GM15510 (cell line): ENCODE results near the gene GRK1.

Experiments
- POLR2A ChIP-seq: IDR thresholded peaks from 3 replicates; pipeline ENCODE4 v1.6.1; 2011; ENCODE audit warnings: borderline replicate concordance; ENCODE audit not compliant: insufficient read length; ENCODE audit errors: extremely low read depth

Gene GRK1

GRCh38 chr13:113766035-113766800 is 99.2 kb downstream of the GRK1 start:
- TF ChIP-seq POLR2A: no peak

DNA sequence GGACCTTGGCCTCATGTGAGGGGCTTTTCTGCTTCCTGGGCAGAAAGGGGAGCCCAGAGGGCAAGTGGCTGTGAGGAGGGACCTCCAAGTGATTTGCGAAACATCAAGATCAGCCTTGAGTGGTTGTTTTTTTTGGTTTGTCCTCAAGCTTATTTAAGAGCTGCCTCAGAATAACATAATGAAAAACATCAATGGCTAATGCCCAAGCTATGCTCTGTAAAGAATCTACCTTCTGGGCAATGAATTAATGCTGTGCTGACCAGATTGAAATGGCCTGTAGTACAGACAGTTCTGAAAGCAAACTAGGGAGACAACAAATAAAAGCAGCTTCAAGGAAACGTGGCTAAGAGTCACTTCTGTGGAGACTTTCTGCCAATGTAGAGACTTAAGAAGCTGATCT is 100.3 kb downstream of the GRK1 start:
- TF ChIP-seq POLR2A: no peak

- no peak for TF ChIP-seq POLR2A
Measured at GRCh38 chr13:113768018-113768905, 101.2 kb downstream of the GRK1 start.

- no peak for TF ChIP-seq POLR2A
Measured at GRCh38 chr13:113769106-113769505, 102.1 kb downstream of the GRK1 start.

GRCh38 chr13:113769881-113770280 is 102.9 kb downstream of the GRK1 start:
- no peak for TF ChIP-seq POLR2A

DNA sequence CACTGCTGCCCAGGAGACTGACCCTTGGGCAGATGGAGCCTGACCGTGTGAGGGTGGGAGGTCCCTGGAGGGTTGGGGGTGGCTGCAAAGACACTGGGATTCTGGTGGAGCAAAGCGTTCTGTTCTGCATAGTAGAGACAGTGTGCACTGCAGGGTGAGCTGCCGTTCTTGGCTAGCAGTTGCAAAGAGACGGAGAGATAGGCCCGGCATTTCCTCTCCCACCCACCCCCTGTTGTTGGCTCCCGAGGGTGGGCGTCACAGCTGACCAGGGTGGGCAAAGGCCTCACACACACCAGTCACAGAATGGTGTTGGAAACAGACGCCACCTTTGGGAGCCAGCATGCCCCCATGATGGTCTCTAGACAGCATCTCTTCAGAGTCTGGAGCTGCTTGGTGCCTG is 103.4 kb downstream of the GRK1 start:
- no peak for TF ChIP-seq POLR2A

- TF ChIP-seq POLR2A: no peak
Measured at GRCh38 chr13:113770937-113771336, 103.9 kb downstream of the GRK1 start.

DNA sequence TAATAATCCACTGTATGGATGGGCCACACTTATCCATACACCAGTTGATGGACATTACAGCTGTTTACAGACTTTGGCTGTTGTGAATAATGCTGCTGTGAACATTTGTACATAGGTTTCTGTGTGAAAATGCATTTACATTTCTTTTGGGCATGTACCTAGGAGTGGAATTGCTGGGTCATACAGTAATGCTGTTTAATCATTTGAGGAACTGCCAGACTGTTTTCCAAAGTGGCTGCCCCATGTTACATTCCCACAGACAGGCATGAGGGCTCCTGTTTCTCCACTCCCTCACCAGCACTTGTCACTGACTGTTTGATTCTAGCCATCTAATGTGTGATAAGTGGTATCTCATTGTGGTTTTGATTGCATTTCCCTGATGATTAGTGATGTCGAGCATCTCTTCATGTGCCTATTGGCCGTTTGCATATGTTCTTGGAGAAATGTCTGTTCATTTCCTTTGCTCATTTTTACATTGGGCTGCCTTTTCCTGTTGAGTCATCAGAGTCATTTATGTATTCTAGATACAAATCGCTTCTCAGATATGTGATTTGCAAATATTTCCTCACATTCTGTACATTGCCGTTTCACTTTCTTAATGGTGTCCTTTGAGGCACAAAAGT is 104.8 kb downstream of the GRK1 start:
- no peak for TF ChIP-seq POLR2A

- no peak for TF ChIP-seq POLR2A
Measured at GRCh38 chr13:113774177-113775107, 107.4 kb downstream of the GRK1 start.

DNA sequence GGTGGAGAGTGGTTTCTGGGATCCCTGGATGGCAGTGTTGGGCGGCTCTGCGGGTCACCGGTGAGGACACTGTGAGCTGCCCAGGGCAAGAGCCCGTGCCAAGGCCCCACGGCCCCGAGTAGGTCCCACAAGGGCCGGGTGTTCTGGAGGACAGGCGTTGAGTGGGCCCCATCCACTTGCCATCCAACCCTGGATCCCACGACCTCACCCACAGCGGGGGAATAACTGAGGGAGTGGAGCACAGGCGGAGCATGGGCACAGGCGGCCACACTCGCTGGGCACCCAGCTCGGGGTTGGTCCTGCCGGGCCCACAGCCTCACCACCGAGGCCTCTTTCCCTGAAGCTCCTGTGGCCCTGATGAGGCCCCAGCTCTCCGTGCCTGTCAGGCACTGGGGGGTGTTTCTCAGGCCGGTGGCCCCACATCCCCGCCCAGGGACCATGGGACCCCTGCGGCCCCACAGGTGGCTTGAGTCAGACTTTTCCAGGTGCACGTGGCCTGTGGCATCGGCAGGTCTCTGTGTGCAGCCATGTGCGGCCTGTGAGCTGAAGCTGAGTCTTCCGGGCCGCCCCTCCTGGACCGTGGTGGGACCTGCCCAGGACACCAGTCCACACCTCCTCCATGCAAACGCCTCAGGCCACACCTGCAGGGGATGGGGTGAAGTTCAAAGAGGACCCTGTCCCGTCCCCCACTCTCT is 108.6 kb downstream of the GRK1 start:
- TF ChIP-seq POLR2A: no peak

DNA sequence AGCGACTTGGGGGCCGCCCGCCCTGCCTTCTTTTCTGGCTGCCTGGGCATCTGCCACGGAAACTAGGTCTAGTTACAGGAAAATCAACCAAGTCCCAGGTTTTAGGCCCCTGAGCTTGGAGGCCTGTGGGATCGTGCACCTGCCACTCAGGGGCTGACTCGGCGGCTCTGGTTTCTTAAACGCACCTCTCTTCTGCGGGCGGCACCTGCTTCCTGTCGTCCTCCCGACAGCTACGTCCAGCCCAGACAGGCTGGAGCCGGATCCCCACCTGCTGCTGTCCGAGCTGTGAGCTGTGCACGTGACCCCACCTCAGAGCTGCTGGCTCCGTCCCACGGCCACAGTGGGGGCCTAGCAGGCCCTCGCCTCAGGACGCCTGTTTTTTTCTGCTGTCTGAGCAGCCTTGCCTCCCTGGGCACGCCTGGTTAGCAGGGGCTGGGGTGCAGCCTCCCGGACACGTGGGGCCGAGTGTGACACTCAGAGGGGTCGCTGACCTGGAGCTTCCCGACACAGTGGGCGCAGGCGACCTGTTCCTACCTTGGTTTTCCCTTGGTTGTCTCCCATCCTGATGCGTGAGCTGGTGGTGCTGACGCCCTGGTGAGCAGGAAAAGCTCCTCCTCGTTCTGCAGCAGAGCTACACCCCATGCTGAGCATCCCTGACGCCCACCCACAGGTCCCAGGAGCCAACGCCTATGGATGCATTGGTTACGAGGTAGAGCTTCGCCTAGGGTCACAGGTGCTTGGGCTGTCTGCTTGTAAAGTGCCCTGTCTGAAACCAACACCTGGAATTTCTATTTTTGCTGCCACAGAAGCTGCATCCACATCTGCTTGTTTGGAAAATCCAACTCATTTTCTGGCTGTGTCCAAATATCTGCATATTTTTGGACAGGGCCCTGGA is 109.5 kb downstream of the GRK1 start:
- TF ChIP-seq POLR2A: no peak

- no peak for TF ChIP-seq POLR2A
Measured at GRCh38 chr13:113777311-113778260, 110.6 kb downstream of the GRK1 start.

DNA sequence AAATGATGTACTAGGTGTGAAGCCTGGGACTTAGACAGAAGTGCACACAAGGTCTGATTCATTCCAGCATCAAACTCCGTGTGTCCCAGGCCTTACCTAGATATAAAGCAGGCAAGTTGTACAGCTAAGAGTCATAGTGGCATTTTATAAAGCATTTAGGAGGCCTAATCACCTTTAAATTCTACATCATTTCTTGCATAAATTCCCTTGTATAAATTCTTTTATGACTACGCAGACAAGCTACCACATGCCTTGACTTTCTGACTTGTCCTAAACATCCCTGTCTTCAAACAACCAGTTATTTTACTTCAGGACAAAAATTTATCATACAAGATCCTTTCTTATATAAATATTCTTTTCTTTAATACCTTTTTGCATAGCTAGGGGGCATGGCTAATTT is 114.6 kb downstream of the GRK1 start:
- TF ChIP-seq POLR2A: no peak
